Effector memory CD8-positive, alpha-beta T cell (primary cell): Measurements from ENCODE around the gene COQ10A.
"Not testable (repeated sequence)": the region's sequence is repeated elsewhere in the genome, so short reads cannot be mapped to it uniquely, and the experiment has no call there.

ENCODE experiments used
- ATAC-seq: fragments of 150-1000 bp; cut with Tn5 transposase; replicated peaks from 2 replicates; pipeline ENCODE4 v1.10.0; 2021; ENCODE audit warnings: mild to moderate bottlenecking, moderate library complexity
- DNase-seq, 3 experiments: peaks; one replicate each; pipeline ENCODE4 v3.0.0; 2021
- H3K27ac Mint-ChIP-seq, 2 donors: one replicate each; pipeline ENCODE4 v1.8.0; 2022; ENCODE audit warnings: mild to moderate bottlenecking in 2 of 2, mixed read lengths in 2 of 2, moderate library complexity in 2 of 2
- H3K27me3 Mint-ChIP-seq, 2 donors: one replicate each; pipeline ENCODE4 v1.8.0; 2022; ENCODE audit warnings: mixed read lengths in 2 of 2
- H3K36me3 Mint-ChIP-seq: one replicate; pipeline ENCODE4 v1.8.0; 2022; ENCODE audit warnings: mild to moderate bottlenecking, moderate library complexity, mixed read lengths; ENCODE audit not compliant: insufficient read depth
- H3K4me1 Mint-ChIP-seq, 2 donors: one replicate each; pipeline ENCODE4 v1.8.0; 2022; ENCODE audit warnings: low read depth in 2 of 2, mixed read lengths in 2 of 2
- H3K4me3 Mint-ChIP-seq, 2 donors: one replicate each; pipeline ENCODE4 v1.8.0; 2022; ENCODE audit warnings: mild to moderate bottlenecking in 2 of 2, mixed read lengths in 2 of 2, moderate library complexity in 2 of 2
- H3K9me3 Mint-ChIP-seq, 2 donors: one replicate each; pipeline ENCODE4 v1.8.0; 2022; ENCODE audit warnings: mixed read lengths in 2 of 2

COQ10A gene

GRCh38 chr12:56253091-56253490 lies 13.7 kb upstream of the COQ10A start:
- Mint-ChIP-seq H3K4me1 (peaks cover 10 to 16% of the 10 kb centered on the region in 2 donors), H3K4me3 (no peak overlapping the region), H3K27me3 (no peaks in the 10 kb centered on the region), H3K9me3 (no peaks in the 10 kb centered on the region), H3K27ac (no peak overlapping the region), H3K36me3 (peaks cover 64% of the 10 kb centered on the region)
- DNase-seq, result no peak
- no peak for ATAC-seq

GRCh38 chr12:56255671-56256070 lies 11.1 kb upstream of the COQ10A start:
- Mint-ChIP-seq H3K4me3 (peak overlapping the region in 1 of 2 donors; percentile 14), H3K9me3 (no peaks in the 10 kb centered on the region), H3K4me1 (peaks cover 17 to 23% of the 10 kb centered on the region in 2 donors), H3K36me3 (peaks cover 60% of the 10 kb centered on the region), H3K27ac (peak overlapping the region in 1 of 2 donors; percentile 65), H3K27me3 (no peaks in the 10 kb centered on the region)
- ATAC-seq (no peak), DNase-seq (no peak)

DNA sequence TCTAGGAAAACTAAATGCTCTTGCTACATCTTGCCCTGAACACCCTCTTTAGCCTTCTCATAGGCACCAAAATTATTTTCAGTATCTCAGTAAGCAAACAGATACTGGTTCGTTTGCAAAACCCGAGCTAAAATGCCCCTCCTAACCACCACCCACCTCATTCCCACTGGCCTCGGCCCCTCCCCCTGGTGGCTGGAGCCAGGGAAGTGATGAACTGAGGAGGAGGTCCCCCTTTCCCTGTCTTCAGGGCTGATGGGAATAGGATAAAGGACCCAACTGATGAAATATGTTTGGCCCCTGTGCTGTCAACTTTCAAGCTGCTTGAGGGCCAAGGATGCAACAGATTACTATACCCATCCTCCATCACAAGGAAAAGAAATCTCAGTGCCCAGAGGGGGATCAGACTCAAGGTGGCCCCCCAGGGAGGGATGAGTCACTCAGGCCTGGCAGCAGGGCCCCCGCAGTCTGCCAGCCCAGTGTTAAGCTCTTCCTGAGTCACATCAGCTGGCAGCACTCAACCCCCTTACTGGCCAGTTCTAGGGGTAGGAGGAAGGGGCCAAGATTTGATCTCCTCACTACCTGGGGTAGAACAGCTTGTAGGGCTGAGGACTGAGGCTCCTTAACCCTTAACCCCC lies 10.3 kb upstream of the COQ10A start:
- Mint-ChIP-seq H3K36me3 (peaks cover 58% of the 10 kb centered on the region), H3K27me3 (no peaks in the 10 kb centered on the region), H3K4me3 (peak overlapping the region; percentile 83), H3K9me3 (no peaks in the 10 kb centered on the region), H3K27ac (peak overlapping the region; percentile 65 to 79), H3K4me1 (peaks cover 17 to 23% of the 10 kb centered on the region in 2 donors)
- no peak for ATAC-seq
- no peak for DNase-seq

GRCh38 chr12:56257071-56257470 lies 9.7 kb upstream of the COQ10A start:
- no peak for DNase-seq
- Mint-ChIP-seq H3K4me3 (peak overlapping the region; percentile 83), H3K27me3 (no peaks in the 10 kb centered on the region), H3K9me3 (no peaks in the 10 kb centered on the region), H3K36me3 (peaks cover 52% of the 10 kb centered on the region), H3K4me1 (peaks cover 17 to 23% of the 10 kb centered on the region in 2 donors), H3K27ac (peak overlapping the region; percentile 79 to 93)
- ATAC-seq, result no peak

GRCh38 chr12:56257491-56258067 lies 9.2 kb upstream of the COQ10A start:
- H3K9me3 Mint-ChIP-seq, result no peaks in the 10 kb centered on the region
- peaks cover 17 to 23% of the 10 kb centered on the region in 2 donors for H3K4me1 Mint-ChIP-seq
- peaks cover 47% of the 10 kb centered on the region for H3K36me3 Mint-ChIP-seq
- no peaks in the 10 kb centered on the region for H3K27me3 Mint-ChIP-seq
- H3K4me3 Mint-ChIP-seq, result peak overlapping the region; percentile 83
- ATAC-seq, result peak; percentile 5
- no peak for DNase-seq
- peak overlapping the region; percentile 79 to 93 for H3K27ac Mint-ChIP-seq

- H3K27me3 Mint-ChIP-seq, result no peaks in the 10 kb centered on the region
- peak within 1 kb of the TSS; percentile 93 for H3K27ac Mint-ChIP-seq
- H3K4me3 Mint-ChIP-seq, result peak within 1 kb of the TSS; percentile 91 to 93
- peaks cover 17 to 23% of the 10 kb centered on the region in 2 donors for H3K4me1 Mint-ChIP-seq
- no peaks in the 10 kb centered on the region for H3K9me3 Mint-ChIP-seq
- ATAC-seq (peak; percentile 95), DNase-seq (peak; percentile 74 to 82 (median 76))
- H3K36me3 Mint-ChIP-seq, result peaks cover 40% of the 10 kb centered on the region
Observed at GRCh38 chr12:56258068-56258819, 8.5 kb upstream of the COQ10A start, which contains the start of gene ANKRD52. Gene ANKRD52 (minus strand): TSS chr12:56258384. CDS start chr12:56258269, 115 bp downstream.

DNA sequence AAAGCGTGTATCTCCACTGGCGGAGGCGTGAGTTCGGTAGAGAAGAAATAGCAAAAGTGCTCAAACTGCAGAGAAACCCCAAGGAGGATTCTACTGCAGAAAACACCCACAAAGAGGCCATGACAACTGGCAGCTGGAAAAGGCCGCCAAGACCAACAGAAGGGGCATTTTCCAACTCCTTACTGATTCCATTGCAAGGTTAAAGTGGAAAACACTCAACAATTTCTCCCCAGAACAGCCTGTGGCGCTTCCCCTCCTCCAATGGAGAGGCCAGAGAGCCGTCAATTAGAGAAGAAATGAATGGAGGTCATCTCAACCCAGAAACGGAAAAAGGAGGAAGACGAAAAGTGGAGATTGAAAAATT lies 7.9 kb upstream of the COQ10A start:
- Mint-ChIP-seq H3K27me3 (no peaks in the 10 kb centered on the region), H3K9me3 (no peaks in the 10 kb centered on the region), H3K4me1 (peaks cover 17 to 23% of the 10 kb centered on the region in 2 donors), H3K36me3 (peaks cover 35% of the 10 kb centered on the region), H3K4me3 (peak overlapping the region; percentile 91 to 93), H3K27ac (peak overlapping the region; percentile 93)
- no peak for DNase-seq
- ATAC-seq, result no peak

- Mint-ChIP-seq H3K9me3 (no peaks in the 10 kb centered on the region), H3K4me3 (no peak overlapping the region), H3K27me3 (no peaks in the 10 kb centered on the region), H3K4me1 (peaks cover 17 to 19% of the 10 kb centered on the region in 2 donors), H3K27ac (peak overlapping the region in 1 of 2 donors; percentile 41), H3K36me3 (peaks cover 24% of the 10 kb centered on the region)
- ATAC-seq, result no peak
- DNase-seq, result no peak
Observed at GRCh38 chr12:56260380-56260779, 6.4 kb upstream of the COQ10A start.

GRCh38 chr12:56260921-56261320 lies 5.8 kb upstream of the COQ10A start:
- Mint-ChIP-seq H3K4me3 (no peak overlapping the region), H3K36me3 (peaks cover 22% of the 10 kb centered on the region), H3K9me3 (no peaks in the 10 kb centered on the region), H3K27ac (peak overlapping the region in 1 of 2 donors; percentile 41), H3K27me3 (no peaks in the 10 kb centered on the region), H3K4me1 (peaks cover 17 to 18% of the 10 kb centered on the region in 2 donors)
- DNase-seq (no peak), ATAC-seq (no peak)

DNA sequence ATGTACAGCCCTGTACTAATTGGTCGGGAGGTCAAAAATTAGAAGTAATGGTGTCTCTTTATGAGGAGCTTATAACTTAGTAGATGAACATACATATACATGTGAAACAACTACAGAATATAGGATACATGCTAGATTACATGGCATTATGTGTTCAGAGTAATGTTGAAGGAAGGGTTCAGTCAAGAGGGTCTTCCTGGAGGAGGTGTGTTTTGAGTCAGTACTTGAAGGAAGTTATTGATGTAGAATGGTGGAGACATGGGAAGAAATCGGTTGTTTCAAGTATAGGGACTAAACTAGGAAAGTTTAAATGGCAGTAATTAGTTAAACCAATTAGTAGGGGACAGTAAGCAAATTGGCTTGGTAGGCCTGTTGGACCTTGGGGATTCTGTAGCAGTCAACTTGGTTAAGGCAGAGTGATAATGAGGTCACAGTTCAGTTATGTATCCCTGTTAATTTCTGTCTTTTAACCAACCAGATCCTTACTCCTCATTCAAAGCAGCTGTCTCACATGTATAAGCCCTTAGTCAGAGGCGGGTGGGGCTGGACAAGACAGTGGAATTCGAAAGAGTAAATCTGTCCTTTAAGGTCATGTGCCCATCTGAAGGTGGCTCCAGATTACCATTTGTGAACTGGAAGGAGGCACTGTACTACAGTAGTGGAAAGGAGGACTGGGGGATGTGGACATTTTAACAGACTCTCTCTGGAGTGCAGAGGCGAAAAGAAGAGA lies 5.1 kb upstream of the COQ10A start:
- peaks cover 27% of the 10 kb centered on the region for H3K36me3 Mint-ChIP-seq
- no peak overlapping the region for H3K27ac Mint-ChIP-seq
- peaks cover 17 to 18% of the 10 kb centered on the region in 2 donors for H3K4me1 Mint-ChIP-seq
- DNase-seq (no peak), ATAC-seq (no peak)
- no peaks in the 10 kb centered on the region for H3K27me3 Mint-ChIP-seq
- H3K9me3 Mint-ChIP-seq, result no peaks in the 10 kb centered on the region
- no peak overlapping the region for H3K4me3 Mint-ChIP-seq

DNA sequence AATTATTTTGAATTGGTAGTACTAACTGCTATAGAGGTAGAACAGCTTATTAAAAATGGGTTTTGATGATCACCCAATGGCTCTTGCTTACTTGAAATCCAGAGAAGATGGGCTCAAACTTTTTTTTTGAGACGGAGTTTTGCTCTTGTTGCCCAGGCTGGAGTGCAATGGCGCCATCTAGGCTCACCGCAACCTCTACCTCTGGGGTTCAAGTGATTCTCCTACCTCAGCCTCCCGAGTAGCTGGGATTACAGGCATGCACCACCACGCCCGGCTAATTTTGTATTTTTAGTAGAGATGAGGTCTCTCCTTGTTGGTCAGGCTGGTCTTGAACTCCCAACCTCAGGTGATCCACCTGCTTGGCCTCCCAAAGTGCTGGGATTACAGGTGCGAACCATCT lies 3.8 kb upstream of the COQ10A start:
- ATAC-seq, DNase-seq, H3K9me3 Mint-ChIP-seq, H3K27ac Mint-ChIP-seq, H3K4me3 Mint-ChIP-seq, H3K27me3 Mint-ChIP-seq: not testable (repeated sequence)
- Mint-ChIP-seq H3K4me1 (peaks cover 20% of the 10 kb centered on the region in 2 donors), H3K36me3 (peaks cover 24% of the 10 kb centered on the region)

- DNase-seq, H3K27me3 Mint-ChIP-seq, ATAC-seq, H3K9me3 Mint-ChIP-seq: not testable (repeated sequence)
- H3K4me3 Mint-ChIP-seq, result peak overlapping the region; percentile 86 to 90
- H3K27ac Mint-ChIP-seq, result peak overlapping the region; percentile 93 to 96
- H3K36me3 Mint-ChIP-seq, result peaks cover 30% of the 10 kb centered on the region
- H3K4me1 Mint-ChIP-seq, result peaks cover 15 to 16% of the 10 kb centered on the region in 2 donors
Observed at GRCh38 chr12:56266068-56266692, 562 bp upstream of the COQ10A start.
